GM12878 (cell line): ENCODE measurements around the gene PKD2. TPM values are rescaled to one million over a fixed set of nuclear protein-coding genes. Genes with fewer than 3 reads are reported as not detected.

Source experiments
- ATAC-seq: fragments of 200-7000 bp; cut with Tn5 transposase; 3 replicates; pipeline ENCODE4 v1.9.1; 2020; ENCODE audit warnings: mild to moderate bottlenecking, moderate library complexity
- BruUV-seq: library from RNA; stranded (reverse); fragments of 400-500 nt; replicated peaks from 2 replicates; lab custom pipeline; 2021; lab: Mats Ljungman, UMichigan
- CTCF ChIA-PET: fragments of 300-600 bp; sonication (Branson Sonifier 250); formaldehyde crosslinking; extraction: SDS; loops from one replicate; lab custom pipeline; 2021; ENCODE audit warnings: inconsistent platforms; lab: Yijun Ruan, JAX
- POLR2A ChIA-PET: fragments of 350-600 bp; formaldehyde crosslinking; extraction: SDS; loops from one replicate; lab custom pipeline; 2021; ENCODE audit warnings: inconsistent platforms; lab: Charles Lee
- RAD21 ChIA-PET: fragments of 300-600 bp; sonication (Branson Sonifier 250); formaldehyde crosslinking; loops from one replicate; lab custom pipeline; 2023; ENCODE audit warnings: antibody characterized with exemption; ENCODE audit not compliant: unreplicated experiment; lab: Charles Lee
- SMC1A ChIA-PET: fragments of 300-600 bp; sonication (Branson Sonifier 250); formaldehyde crosslinking; loops from one replicate; lab custom pipeline; 2023; ENCODE audit not compliant: unreplicated experiment, uncharacterized antibody; lab: Charles Lee
- DNase-seq: peaks from one replicate; pipeline ENCODE4 v3.0.0-alpha.2; 2011; ENCODE audit warnings: low read depth, low spot score
- FAIRE-seq: peaks from 3 replicates; lab custom pipeline; 2011; peaks lifted over from hg19 to GRCh38; lab: Jason Lieb, UNC
- H2AFZ ChIP-seq: 2 replicates; pipeline ENCODE4 v1.6.0; 2011; ENCODE audit warnings: low read depth, low read length, control low read depth; ENCODE audit not compliant: control insufficient read depth
- H3K27ac ChIP-seq: 2 replicates; pipeline ENCODE4 v1.5.1; 2011; ENCODE audit warnings: control low read depth; ENCODE audit not compliant: control insufficient read depth, insufficient read depth
- H3K27me3 ChIP-seq, 2 experiments: replicated peaks in 1 of 2; 2 replicates each; pipeline versions ENCODE4 v1.6.0 to v1.6.1; 2011; ENCODE audit warnings: low read length in 1 of 2; ENCODE audit not compliant: control insufficient read depth in 2 of 2, insufficient read depth in 2 of 2
- H3K36me3 ChIP-seq, 2 experiments: 2 replicates each; pipeline ENCODE4 v1.5.1; 2011; ENCODE audit warnings: low read length in 1 of 2; ENCODE audit not compliant: control insufficient read depth in 2 of 2, insufficient read depth in 2 of 2
- H3K4me1 ChIP-seq: 2 replicates; pipeline ENCODE4 v1.6.1; 2011; ENCODE audit warnings: mild to moderate bottlenecking, low read length, moderate library complexity, mixed read lengths; ENCODE audit not compliant: control insufficient read depth, insufficient read depth
- H3K4me2 ChIP-seq: 2 replicates; pipeline ENCODE4 v1.6.0; 2011; ENCODE audit warnings: control low read depth; ENCODE audit not compliant: control insufficient read depth, insufficient read depth
- H3K4me3 ChIP-seq: fragments of 200-600 bp; sonication (generic); 2 replicates; pipeline ENCODE4 v1.5.1; 2016
- H3K79me2 ChIP-seq: 2 replicates; pipeline ENCODE4 v1.6.0; 2011; ENCODE audit warnings: low read length; ENCODE audit not compliant: control insufficient read depth, insufficient read depth
- H3K9ac ChIP-seq: 2 replicates; pipeline ENCODE4 v1.8.0; 2011; ENCODE audit warnings: low read length, control low read depth, mixed read lengths; ENCODE audit not compliant: control insufficient read depth, insufficient read depth
- H3K9me3 ChIP-seq: replicated peaks from 3 replicates; pipeline ENCODE4 v1.5.1; 2011; ENCODE audit warnings: mild to moderate bottlenecking, low read length; ENCODE audit not compliant: control insufficient read depth, insufficient read depth
- H4K20me1 ChIP-seq: 2 replicates; pipeline ENCODE4 v1.6.0; 2011; ENCODE audit not compliant: control insufficient read depth, insufficient read depth
- BMI1 ChIP-seq: fragments of 450-650 bp; IDR thresholded peaks from 2 replicates; pipeline ENCODE4 v1.6.1; 2016; ENCODE audit warnings: mild to moderate bottlenecking, moderate library complexity, borderline replicate concordance
- EP300 ChIP-seq, 2 experiments: fragments of 150-350 bp in 1 of 2; IDR thresholded peaks; 2 replicates each; pipeline ENCODE4 v1.6.1; 2011 to 2012; ENCODE audit warnings: low read depth in 2 of 2, low read length in 2 of 2, borderline replicate concordance in 1 of 2, improper control_type of control experiment in 1 of 2, inconsistent platforms in 1 of 2; ENCODE audit not compliant: control insufficient read depth in 1 of 2
- ETV6 ChIP-seq, 2 experiments: fragments of 450-650 bp in 1 of 2; IDR thresholded peaks in 1 of 2; conservative IDR thresholded peaks in 1 of 2; 2 replicates each; pipeline ENCODE4 v1.6.1; 2014; ENCODE audit warnings: antibody characterized with exemption in 1 of 2, borderline replicate concordance in 1 of 2, low read depth in 1 of 2, mild to moderate bottlenecking in 1 of 2, moderate library complexity in 1 of 2
- GATAD2B ChIP-seq: fragments of 450-650 bp; conservative IDR thresholded peaks from 2 replicates; pipeline ENCODE4 v1.6.1; 2017; ENCODE audit warnings: low read depth, mild to moderate bottlenecking, moderate library complexity
- HDAC6 ChIP-seq: fragments of 200-600 bp; sonication (generic); IDR thresholded peaks from one replicate; pipeline ENCODE4 v1.8.0; 2017; ENCODE audit warnings: antibody characterized with exemption; ENCODE audit not compliant: unreplicated experiment
- IRF4 ChIP-seq: IDR thresholded peaks from 2 replicates; pipeline ENCODE4 v1.6.1; 2011; ENCODE audit warnings: low read depth, low read length
- KDM1A ChIP-seq: fragments of 200-600 bp; sonication (generic); IDR thresholded peaks from 2 replicates; pipeline ENCODE4 v1.6.1; 2016; ENCODE audit warnings: borderline replicate concordance
- NBN ChIP-seq: fragments of 450-650 bp; IDR thresholded peaks from 2 replicates; pipeline ENCODE4 v1.6.1; 2016
- POLR2AphosphoS2 ChIP-seq: IDR thresholded peaks from 2 replicates; pipeline ENCODE4 v1.6.1; 2011; ENCODE audit warnings: low read depth, mild to moderate bottlenecking, low read length, improper control_type of control experiment, moderate library complexity
- RAD51 ChIP-seq: fragments of 450-650 bp; IDR thresholded peaks from 2 replicates; pipeline ENCODE4 v1.6.1; 2016; ENCODE audit warnings: moderate library complexity, mild to moderate bottlenecking, inconsistent platforms
- RCOR1 ChIP-seq: conservative IDR thresholded peaks from 2 replicates; pipeline ENCODE4 v1.6.1; 2012; ENCODE audit warnings: low read depth, low read length, improper control_type of control experiment
- SIX5 ChIP-seq: IDR thresholded peaks from 2 replicates; pipeline ENCODE4 v1.6.1; 2011; ENCODE audit warnings: mild to moderate bottlenecking, low read depth, low read length, moderate library complexity; ENCODE audit not compliant: severe bottlenecking
- SMC3 ChIP-seq: IDR thresholded peaks from 2 replicates; pipeline ENCODE4 v1.6.1; 2011; ENCODE audit warnings: low read length, improper control_type of control experiment, borderline replicate concordance
- TCF12 ChIP-seq: IDR thresholded peaks from 2 replicates; pipeline ENCODE4 v1.6.1; 2011; ENCODE audit warnings: low read depth, mild to moderate bottlenecking, low read length
- TCF3 ChIP-seq: IDR thresholded peaks from 2 replicates; pipeline ENCODE4 v1.6.1; 2012; ENCODE audit warnings: low read depth, mild to moderate bottlenecking, low read length, borderline replicate concordance; ENCODE audit not compliant: insufficient read depth
- ZNF274 ChIP-seq: IDR thresholded peaks from one replicate; pipeline ENCODE4 v1.8.0; 2011; ENCODE audit not compliant: insufficient read length, insufficient read depth
- WGBS: methylation state at CpG from one replicate; pipeline ENCODE4 v1.1.6; 2016; ENCODE audit warnings: low lambda C conversion rate; ENCODE audit not compliant: insufficient replicate concordance, insufficient coverage; ENCODE audit errors: missing lambda C conversion rate; 5-methylcytosine and 5-hydroxymethylcytosine counted together
- in situ Hi-C: fragments of 300-500 bp; cut with MboI; formaldehyde crosslinking; loops from 9 replicates; pipeline ENCODE4 v1.14.3; 2018; ENCODE audit warnings: mixed read lengths
- intact Hi-C: fragments of 100-400 bp; cut with micrococcal nuclease; formaldehyde crosslinking; loops from one replicate; pipeline ENCODE4 v1.14.2; 2022; ENCODE audit not compliant: unreplicated experiment
- polyA plus RNA-seq, 11 experiments: library from polyadenylated mRNA; depleted of rRNA in 4 of 11; unstranded in 6 of 11; stranded (reverse) in 5 of 11; fragments of >200 nt; fragmentation: Nextera tagmentation in 4 of 11; fragmentation: Illumina TruSeq in 1 of 11; extraction: Ambion mirVana in 4 of 11; extraction: Trizol in 1 of 11; gene quantifications; 1 replicate in 1 of 11; 2 replicates in 10 of 11; pipeline versions ENCODE4 v1.2.1 to v1.2.3, GENCODE V29; 2011 to 2016; ENCODE audit warnings: inconsistent platforms in 2 of 11, missing spikeins in 2 of 11, low read depth in 1 of 11
- total RNA-seq, 4 experiments: library from RNA; depleted of rRNA in 3 of 4; stranded (reverse); fragments of >200 nt in 3 of 4; fragmentation: Illumina TruSeq in 1 of 4; extraction: Trizol in 1 of 4; gene quantifications; 2 replicates each; pipeline versions ENCODE4 v1.2.1 to v1.2.3, GENCODE V29; 2013 to 2021

Gene PKD2
- total and polyA plus RNA-seq, 10 of the 15 experiments (the other 5 are each of a cell fraction or from before 2014, with no cell fraction given) = 2.0 to 13.8 (median 8.4) TPM

DNA sequence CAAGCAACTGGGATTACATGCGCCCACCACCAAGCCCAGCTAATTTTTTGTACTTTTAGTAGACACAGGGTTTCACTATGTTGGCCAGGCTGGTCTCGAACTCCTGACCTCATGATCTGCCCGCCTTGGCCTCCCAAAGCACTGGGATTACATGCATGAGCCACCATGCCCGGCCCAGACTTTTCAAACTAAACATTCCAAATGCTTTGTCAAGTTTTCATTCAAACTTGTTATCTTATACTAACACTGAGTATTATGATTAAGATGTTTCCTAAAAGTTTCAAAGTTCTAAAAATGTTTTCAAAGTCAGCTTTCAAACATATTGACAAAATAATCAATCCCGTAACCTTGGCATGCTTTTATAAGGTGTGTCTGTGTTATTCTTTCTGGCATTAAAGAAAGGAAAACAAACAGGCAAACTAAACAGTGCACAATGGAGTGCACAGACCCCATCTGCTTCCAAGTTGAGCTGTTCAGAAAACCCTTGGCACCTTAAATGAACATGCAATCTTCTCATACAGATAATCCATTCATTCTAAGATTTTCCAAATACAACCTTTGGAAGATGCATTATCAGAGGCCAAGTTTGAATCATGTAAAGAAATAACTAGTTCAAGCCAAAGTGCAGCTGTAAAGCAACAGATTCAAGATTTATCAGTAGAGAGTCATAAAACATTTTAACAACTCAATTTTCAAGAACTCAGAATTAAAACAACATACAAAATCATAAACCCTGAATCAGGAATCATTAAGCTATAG is 101.9 kb downstream of the PKD2 start (continued):
- TF ChIP-seq EP300 (IDR thresholded peaks at IDR 0.05; ENCODE audit: borderline replicate concordance in 1 of 2, control insufficient read depth in 1 of 2, low read depth in 2 of 2, low read length in 2 of 2) = no peak
- no peak for TF ChIP-seq RCOR1

DNA sequence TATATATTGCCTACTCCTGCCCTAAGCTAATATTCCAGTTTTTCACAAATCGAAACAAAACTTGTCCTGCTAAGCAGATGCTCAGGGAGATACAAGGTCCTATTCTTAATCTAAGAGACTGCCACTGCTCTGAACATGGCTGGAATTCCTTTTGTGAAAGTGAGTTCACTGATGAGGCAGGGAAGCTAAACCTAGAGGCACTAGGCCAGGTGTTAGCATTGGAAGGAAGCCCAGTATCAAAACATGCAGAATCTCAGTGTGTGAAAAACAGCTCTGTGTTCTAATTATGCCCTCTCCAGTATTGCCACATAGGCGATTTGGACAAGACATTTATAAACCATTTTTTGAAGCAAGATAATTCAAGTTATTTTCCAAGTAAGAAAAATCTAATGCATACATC is 103.4 kb downstream of the PKD2 start:
- DNase-seq = no peak
- Histone ChIP-seq H3K36me3 (no peaks in the 10 kb centered on the region), H4K20me1 (no peaks in the 10 kb centered on the region), H3K4me2 (no peak overlapping the region), H3K27me3 (no peaks in the 10 kb centered on the region; a peak in 1 of 4 replicates), H3K4me3 (no peak overlapping the region), H3K27ac (no peak overlapping the region), H3K4me1 (no peaks in the 10 kb centered on the region), H3K9ac (no peak overlapping the region), H2AFZ (no peak overlapping the region), H3K79me2 (no peaks in the 10 kb centered on the region), H3K9me3 (no peaks in the 10 kb centered on the region)
- ChIA-PET SMC1A (interaction anchor here (1.3 kb wide), 1 partner anchor 19 kb away, joined by 4 read pairs; no protein-coding TSS in a partner anchor), CTCF (interaction anchor here (1.2 kb wide), 1 partner anchor 16 kb away, joined by 3 read pairs; no protein-coding TSS in a partner anchor), RAD21 (no interaction called here), POLR2A (no interaction called here)
- WGBS = 28% methylated on average over 2 of the region's 2 CpGs
- no TSS peak for BruUV-seq
- TF ChIP-seq IRF4 (no peak), TCF12 (no peak), KDM1A (no peak), RAD51 (no peak), SMC3 (no peak), TCF3 (no peak), ETV6 (conservative IDR thresholded peaks at IDR 0.05 in 1 of 2, IDR thresholded peaks at IDR 0.05 in 1 of 2; ENCODE audit: borderline replicate concordance in 1 of 2, low read depth in 1 of 2) (no peak), BMI1 (no peak), GATAD2B (no peak), SIX5 (no peak), POLR2AphosphoS2 (no peak), ZNF274 (no peak), HDAC6 (no peak), NBN (no peak)
- in situ Hi-C loops = no loop called here
- ATAC-seq = no peak
- intact Hi-C loops = no loop called here
- no peak for FAIRE-seq
